ENCODE results near the gene SAMD4A.
"Not testable (repeated sequence)": the region's sequence is repeated elsewhere in the genome, so short reads cannot be mapped to it uniquely, and the experiment has no call there.

The SAMD4A gene

DNA sequence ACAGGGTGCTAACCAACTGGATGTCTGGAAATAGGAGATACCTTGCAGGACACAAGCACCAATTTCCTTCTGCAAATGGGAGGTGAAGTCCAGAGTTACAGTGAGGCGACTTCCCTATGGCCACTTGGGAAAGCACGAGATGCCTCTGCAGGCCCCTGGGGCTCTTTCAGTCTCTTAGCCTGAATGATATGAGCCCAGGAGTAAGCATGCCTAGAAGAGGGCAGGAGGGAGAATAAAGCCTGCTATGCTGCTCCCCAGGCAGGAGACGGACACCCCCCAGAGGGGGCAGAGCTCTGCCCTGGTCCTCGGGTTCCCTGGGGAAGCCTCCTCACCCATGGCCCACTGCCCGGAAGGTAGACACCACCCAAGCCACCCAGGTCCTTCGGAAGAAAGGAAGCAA lies 230.6 kb downstream of the SAMD4A start:
- Mint-ChIP-seq H3K9me3 (ENCODE audit: low read depth) (no peaks in the 10 kb centered on the region), H3K27me3 (peaks cover 8% of the 10 kb centered on the region), H3K4me1 (ENCODE audit: low read depth) (no peaks in the 10 kb centered on the region), H3K4me3 (no peak overlapping the region), H3K27ac (no peak overlapping the region), H3K36me3 (peaks cover 9% of the 10 kb centered on the region)

DNA sequence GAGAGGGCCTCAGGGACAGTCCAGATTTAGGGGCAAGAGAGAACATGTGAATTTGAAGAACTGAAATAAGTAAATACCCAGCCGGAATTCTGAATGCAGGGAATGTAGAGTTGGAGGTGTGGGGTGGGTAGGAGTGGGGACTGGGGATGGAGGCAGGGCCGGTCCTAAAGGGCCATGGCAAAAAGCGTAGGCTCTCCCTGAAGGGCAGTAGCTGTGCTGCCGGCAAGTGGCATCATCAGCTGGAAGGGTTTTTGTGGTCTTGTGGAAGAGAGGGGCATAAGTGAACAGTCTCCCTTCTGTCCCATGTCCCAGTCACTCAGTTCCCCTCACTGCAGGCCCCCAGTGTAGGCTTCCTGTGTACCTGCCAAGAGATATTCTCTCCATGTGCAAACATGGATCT lies 231.1 kb downstream of the SAMD4A start:
- peaks cover 9% of the 10 kb centered on the region for H3K36me3 Mint-ChIP-seq
- no peaks in the 10 kb centered on the region for H3K9me3 Mint-ChIP-seq (ENCODE audit: low read depth)
- no peak overlapping the region for H3K27ac Mint-ChIP-seq
- no peak overlapping the region for H3K4me3 Mint-ChIP-seq
- no peaks in the 10 kb centered on the region for H3K4me1 Mint-ChIP-seq (ENCODE audit: low read depth)
- H3K27me3 Mint-ChIP-seq, result peaks cover 8% of the 10 kb centered on the region

DNA sequence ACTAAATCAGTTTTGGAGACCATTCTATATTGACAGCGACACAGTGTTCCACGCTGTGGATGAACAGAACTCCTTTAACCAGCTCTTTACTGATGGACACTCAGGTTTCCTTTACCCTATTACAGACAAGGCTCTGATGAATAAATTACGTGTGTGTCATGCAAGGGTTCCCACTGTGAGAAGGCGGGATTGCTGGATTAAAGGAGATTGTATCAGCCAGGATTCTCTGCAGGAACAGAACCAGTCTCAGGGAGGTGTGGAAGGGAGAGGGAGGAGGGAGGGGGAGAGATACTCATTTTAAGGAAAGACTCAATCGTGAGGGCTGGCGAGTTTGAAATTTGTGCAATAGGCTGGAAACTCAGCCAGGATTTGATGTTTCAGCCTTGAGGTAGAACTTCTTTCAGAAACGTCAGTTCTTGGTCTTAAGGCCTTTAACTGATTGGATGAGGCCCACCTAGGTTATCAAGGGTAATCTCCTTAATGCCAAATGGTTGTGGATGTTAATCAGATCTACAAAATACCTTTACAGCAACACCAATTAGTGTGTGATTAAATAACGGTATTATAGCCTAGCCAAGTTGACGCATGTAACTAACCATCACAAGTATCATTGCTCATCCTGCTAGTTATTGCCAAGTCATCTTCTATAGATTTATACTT lies 231.7 kb downstream of the SAMD4A start:
- H3K27ac Mint-ChIP-seq, result no peak overlapping the region
- no peak overlapping the region for H3K4me3 Mint-ChIP-seq
- no peaks in the 10 kb centered on the region for H3K4me1 Mint-ChIP-seq (ENCODE audit: low read depth)
- H3K9me3 Mint-ChIP-seq (ENCODE audit: low read depth), result no peaks in the 10 kb centered on the region
- H3K36me3 Mint-ChIP-seq, result peaks cover 9% of the 10 kb centered on the region
- peaks cover 8% of the 10 kb centered on the region for H3K27me3 Mint-ChIP-seq

DNA sequence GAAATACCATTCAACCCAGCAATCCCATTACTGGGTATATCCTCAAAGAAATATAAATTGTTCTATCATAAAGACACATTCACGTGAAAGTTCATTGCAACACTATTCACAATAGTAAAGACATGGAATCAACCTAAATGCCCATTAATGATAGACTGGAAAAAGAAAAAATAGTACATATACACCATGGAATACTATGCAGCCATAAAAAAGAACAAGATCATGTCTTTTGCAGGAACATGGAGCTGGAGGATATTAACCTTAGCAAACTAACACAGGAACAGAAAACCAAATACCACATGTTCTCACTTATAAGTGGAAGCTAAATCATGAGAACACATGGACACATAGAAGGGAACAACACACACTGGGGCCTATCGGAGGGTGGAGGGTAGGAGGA lies 234.6 kb downstream of the SAMD4A start:
- not testable (repeated sequence) for H3K9me3 Mint-ChIP-seq (ENCODE audit: low read depth); H3K27me3 Mint-ChIP-seq; H3K36me3 Mint-ChIP-seq; H3K4me3 Mint-ChIP-seq; H3K27ac Mint-ChIP-seq; H3K4me1 Mint-ChIP-seq (ENCODE audit: low read depth)

DNA sequence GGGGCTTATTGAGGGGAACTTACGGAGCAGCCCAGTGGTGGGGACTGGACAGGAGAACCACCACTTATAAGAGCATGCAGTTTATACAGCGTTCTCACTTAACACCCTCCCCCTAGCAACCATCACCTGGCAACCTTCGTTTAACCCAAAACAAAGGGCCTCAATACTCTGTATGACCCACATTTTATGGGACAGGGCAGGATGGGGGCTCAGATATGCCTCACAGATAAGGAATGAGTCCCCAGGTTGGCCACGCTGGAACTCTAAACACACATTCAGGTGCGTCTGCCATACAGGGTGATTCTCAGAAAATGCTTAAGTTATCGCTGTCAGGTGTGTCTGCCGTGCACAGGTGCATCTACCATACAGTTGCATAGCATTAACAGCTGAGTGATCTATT lies 236.5 kb downstream of the SAMD4A start:
- H3K9me3 Mint-ChIP-seq (ENCODE audit: low read depth), result no peaks in the 10 kb centered on the region
- no peak overlapping the region for H3K27ac Mint-ChIP-seq
- H3K27me3 Mint-ChIP-seq, result peaks cover 8% of the 10 kb centered on the region
- H3K4me3 Mint-ChIP-seq, result no peak overlapping the region
- peaks cover 2% of the 10 kb centered on the region for H3K4me1 Mint-ChIP-seq (ENCODE audit: low read depth)
- no peaks in the 10 kb centered on the region for H3K36me3 Mint-ChIP-seq

DNA sequence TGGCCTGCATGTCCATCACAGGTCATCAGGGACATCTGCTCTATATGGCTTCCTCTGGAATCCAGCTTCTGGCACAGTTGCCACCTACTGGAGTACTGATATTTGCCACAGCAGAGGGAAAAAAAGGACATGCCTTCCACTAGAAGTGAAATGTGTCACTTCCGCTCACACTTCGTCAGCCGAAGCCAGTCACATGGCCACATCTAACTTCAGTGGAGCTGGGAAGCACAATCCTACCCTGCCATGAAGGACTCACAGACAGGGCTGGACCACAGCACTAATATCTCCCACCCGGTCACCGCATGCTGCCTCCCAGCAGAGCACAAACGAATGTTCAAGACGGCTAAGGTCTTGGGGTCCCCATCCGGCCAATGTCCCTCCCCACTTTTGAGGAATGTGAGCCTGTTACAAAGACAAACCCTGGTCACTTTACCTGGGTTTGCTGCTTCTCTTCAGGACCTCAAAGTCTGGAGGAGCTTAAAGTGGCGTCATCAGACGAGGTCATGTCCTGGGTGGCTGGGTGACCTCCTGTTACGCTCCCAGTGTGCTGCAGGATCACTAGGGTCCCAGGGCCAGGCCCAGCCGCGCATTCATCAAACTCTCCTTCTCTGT lies 237.1 kb downstream of the SAMD4A start:
- H3K4me1 Mint-ChIP-seq (ENCODE audit: low read depth), result peaks cover 2% of the 10 kb centered on the region
- peaks cover 9% of the 10 kb centered on the region for H3K27me3 Mint-ChIP-seq
- H3K27ac Mint-ChIP-seq, result no peak overlapping the region
- no peaks in the 10 kb centered on the region for H3K36me3 Mint-ChIP-seq
- no peak overlapping the region for H3K4me3 Mint-ChIP-seq
- no peaks in the 10 kb centered on the region for H3K9me3 Mint-ChIP-seq (ENCODE audit: low read depth)

DNA sequence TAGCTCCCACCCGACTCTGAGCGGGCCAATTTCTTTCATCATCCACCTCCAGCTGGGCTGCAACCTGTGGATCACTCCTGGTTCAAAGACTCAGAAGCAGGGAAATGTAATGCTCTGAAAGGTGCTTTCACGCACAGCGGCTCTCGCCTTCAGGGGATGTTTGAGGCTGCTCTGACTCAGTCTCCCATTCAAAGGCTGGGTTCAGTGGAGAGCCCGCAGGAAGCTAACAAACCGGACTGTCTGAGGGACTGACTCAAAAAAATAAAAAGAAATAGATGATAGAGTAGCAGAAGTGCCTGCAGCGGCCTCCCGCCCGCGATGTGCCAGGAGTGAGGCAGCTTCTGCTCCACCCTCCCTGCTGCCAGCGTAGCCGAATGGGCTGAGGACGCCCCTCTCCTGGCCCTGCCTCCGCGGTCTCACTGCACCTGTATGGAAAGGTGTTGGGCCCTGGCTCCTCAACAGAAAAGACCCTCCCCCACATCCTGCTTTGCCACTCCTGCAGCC lies 237.7 kb downstream of the SAMD4A start:
- Mint-ChIP-seq H3K36me3 (no peaks in the 10 kb centered on the region), H3K9me3 (ENCODE audit: low read depth) (no peaks in the 10 kb centered on the region), H3K27me3 (peaks cover 9% of the 10 kb centered on the region), H3K4me3 (no peak overlapping the region), H3K27ac (no peak overlapping the region), H3K4me1 (ENCODE audit: low read depth) (peaks cover 2% of the 10 kb centered on the region)

DNA sequence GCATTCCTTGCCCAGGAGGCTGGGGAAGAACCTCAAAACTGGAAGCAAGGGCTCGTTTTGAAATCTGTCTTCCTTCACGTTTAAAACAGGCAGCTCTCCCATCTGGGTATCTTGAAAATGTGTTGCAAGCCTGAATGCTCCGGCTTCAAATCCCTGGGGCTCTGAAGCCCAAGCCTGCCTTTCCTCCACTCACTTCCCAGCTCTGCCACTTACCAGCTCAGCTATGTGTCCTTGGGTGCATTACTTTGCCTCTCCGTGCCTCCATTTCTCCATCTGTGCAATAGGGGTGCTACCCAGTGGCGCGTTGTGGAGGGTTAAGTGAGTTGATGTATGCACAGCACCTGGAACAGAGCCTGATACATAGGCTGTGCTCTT lies 238.1 kb downstream of the SAMD4A start:
- no peaks in the 10 kb centered on the region for H3K36me3 Mint-ChIP-seq
- no peak overlapping the region for H3K27ac Mint-ChIP-seq
- no peaks in the 10 kb centered on the region for H3K9me3 Mint-ChIP-seq (ENCODE audit: low read depth)
- peaks cover 7% of the 10 kb centered on the region for H3K27me3 Mint-ChIP-seq
- H3K4me3 Mint-ChIP-seq, result no peak overlapping the region
- peaks cover 2% of the 10 kb centered on the region for H3K4me1 Mint-ChIP-seq (ENCODE audit: low read depth)

DNA sequence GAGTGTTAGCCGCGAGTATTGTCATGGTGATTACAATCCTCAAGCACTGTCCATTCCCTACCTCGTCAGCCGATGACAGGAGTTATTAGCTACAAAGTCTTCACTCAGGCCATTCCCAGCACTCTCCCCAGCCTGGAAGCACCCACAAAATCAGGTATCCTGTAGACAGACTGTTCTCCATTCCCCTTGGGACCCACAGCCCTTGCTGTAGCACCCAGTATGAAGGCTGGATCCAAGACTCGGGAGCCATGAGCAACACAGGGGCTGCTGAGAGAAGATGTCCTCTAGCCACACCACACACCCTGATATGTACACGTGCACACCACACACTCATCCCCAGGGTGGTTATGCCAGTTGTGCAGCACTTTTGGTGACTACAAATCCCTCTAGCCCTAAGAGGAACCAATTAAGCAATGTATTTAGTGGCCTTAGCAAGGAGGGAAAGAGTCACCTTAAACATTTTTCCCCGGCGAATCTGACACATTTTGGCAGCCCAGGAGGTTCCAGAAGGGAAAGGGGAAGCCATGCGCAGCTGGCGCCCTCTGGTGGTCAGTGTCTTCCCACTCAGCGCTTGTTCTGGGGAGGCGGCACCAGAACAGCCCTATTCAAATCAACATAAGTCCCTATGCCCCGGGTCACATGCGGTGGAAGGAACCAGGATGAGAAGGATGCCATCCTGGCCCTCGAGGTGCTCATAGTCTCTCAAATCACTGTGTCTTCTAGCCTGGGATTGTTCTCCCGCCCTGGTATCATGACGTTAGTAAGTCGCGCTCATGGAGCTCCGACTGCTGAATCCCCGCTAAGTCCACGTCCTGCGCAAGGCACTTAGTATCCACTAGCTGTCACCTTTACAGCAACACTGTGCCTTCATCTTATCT lies 238.8 kb downstream of the SAMD4A start:
- Mint-ChIP-seq H3K36me3 (no peaks in the 10 kb centered on the region), H3K27me3 (peaks cover 6% of the 10 kb centered on the region), H3K4me3 (no peak overlapping the region), H3K27ac (no peak overlapping the region), H3K9me3 (ENCODE audit: low read depth) (no peaks in the 10 kb centered on the region), H3K4me1 (ENCODE audit: low read depth) (peaks cover 2% of the 10 kb centered on the region)

DNA sequence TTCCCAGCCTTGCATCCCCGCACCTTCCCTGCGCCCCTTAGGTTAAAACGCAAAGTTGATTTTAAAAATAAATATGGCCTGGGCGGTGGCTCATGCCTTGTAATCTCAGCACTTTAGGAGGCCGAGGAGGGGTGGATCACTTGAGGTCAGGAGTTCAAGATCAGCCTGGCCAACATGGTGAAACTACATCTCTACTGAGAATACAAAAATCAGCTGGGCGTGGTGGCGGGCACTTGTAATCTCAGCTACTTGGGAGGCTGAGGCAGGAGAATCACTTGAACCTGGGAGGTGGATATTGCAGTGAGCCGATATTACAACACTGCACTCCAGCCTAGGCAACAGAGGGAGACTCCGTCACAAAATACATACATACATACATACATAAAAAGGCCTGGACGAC lies 239.7 kb downstream of the SAMD4A start:
- H3K27me3 Mint-ChIP-seq, result peaks cover 6% of the 10 kb centered on the region

DNA sequence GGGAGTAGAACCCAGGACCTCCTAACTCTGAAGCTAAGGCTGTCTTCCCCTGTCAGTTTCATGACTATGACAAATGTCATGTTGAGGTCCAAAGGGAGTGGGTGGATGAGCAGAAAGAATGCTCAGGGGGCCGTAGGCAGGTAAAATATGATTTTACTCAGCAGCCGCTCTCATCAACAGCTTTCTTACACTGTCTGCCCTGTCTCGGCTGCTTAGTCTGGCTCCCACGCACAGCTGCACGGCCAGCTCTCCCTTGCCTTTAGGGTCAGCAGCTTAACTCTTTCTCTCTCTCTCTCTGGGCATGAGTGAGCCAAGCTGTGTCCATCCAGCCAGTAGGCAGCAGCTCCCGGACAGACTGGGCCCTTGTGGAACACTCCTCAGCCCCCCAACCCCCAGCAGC lies 240.5 kb downstream of the SAMD4A start:
- H3K9me3 Mint-ChIP-seq (ENCODE audit: low read depth), result no peaks in the 10 kb centered on the region
- H3K27ac Mint-ChIP-seq, result no peak overlapping the region

More for the DNA sequence above, 239.7 kb downstream of the SAMD4A start:
- H3K27ac Mint-ChIP-seq, result no peak overlapping the region
- H3K4me1 Mint-ChIP-seq (ENCODE audit: low read depth), result peaks cover 2% of the 10 kb centered on the region
- H3K4me3 Mint-ChIP-seq, result no peak overlapping the region
- no peaks in the 10 kb centered on the region for H3K9me3 Mint-ChIP-seq (ENCODE audit: low read depth)
- H3K36me3 Mint-ChIP-seq, result peaks cover 2% of the 10 kb centered on the region

DNA sequence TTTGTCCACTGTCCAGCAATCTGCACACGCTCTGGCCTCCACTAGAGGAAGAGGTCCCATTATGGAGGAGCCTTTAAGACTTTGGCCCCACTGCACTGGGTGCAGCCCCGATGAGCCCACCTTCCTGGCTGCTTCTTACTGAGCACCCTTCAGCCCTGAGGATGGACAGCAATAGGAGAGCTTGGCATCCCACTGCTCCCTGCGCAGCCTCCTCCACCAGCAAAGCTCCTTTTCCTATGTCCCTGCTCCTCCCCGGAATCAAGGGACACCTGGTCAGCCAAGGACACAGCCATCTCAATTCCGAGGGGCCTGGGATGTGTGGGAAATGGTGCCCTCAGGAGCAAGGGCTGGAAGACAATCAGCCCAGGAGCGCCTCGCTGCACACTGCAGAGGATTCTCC lies 241.0 kb downstream of the SAMD4A start:
- Mint-ChIP-seq H3K9me3 (ENCODE audit: low read depth) (no peaks in the 10 kb centered on the region), H3K27me3 (peaks cover 6% of the 10 kb centered on the region), H3K4me1 (ENCODE audit: low read depth) (peaks cover 2% of the 10 kb centered on the region), H3K36me3 (peaks cover 2% of the 10 kb centered on the region), H3K27ac (no peak overlapping the region), H3K4me3 (no peak overlapping the region)

More for the DNA sequence above, 240.5 kb downstream of the SAMD4A start:
- peaks cover 6% of the 10 kb centered on the region for H3K27me3 Mint-ChIP-seq
- H3K36me3 Mint-ChIP-seq, result peaks cover 2% of the 10 kb centered on the region
- no peak overlapping the region for H3K4me3 Mint-ChIP-seq
- peaks cover 2% of the 10 kb centered on the region for H3K4me1 Mint-ChIP-seq (ENCODE audit: low read depth)

DNA sequence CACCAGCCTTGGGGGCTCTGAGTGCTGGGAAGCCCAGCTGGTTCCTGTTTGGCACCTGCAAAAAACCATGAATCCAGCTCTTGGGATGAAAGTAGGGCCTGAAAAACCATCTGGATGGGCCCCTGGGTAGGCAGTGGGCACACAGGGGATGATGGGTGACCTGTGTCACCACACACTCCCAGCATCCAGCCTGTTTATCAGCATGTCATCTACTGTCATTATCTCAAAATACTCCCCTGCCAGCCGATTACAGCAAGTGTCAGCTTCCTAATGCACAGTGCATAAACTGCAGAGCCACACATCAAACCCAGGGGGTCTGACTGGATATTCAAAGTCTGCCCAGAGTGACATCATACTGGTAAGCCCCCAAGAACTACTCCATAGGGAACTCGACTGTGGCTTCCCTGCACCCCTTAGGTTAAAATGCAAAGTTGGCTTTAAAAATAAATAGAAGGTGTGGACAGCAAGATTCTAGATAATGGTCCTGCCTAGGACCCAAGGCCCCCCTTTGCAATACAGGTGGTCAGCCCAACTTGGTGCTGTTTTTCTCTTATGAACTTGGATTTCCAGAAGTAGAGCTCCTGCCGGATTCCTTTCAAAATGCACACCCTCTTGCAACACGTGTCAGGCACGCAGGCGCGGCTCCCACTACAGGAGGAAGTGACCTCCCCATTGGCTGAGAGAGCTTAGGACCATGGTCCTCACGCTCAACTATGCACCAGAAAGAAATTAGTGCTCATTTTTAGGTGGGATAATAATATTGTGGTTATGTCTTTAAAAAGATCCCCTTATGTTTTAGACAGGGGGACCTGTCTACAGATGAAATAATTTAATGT lies 241.6 kb downstream of the SAMD4A start:
- no peak overlapping the region for H3K27ac Mint-ChIP-seq
- peaks cover 2% of the 10 kb centered on the region for H3K36me3 Mint-ChIP-seq
- peaks cover 6% of the 10 kb centered on the region for H3K27me3 Mint-ChIP-seq
- H3K9me3 Mint-ChIP-seq (ENCODE audit: low read depth), result no peaks in the 10 kb centered on the region
- peaks cover 2% of the 10 kb centered on the region for H3K4me1 Mint-ChIP-seq (ENCODE audit: low read depth)
- H3K4me3 Mint-ChIP-seq, result no peak overlapping the region

DNA sequence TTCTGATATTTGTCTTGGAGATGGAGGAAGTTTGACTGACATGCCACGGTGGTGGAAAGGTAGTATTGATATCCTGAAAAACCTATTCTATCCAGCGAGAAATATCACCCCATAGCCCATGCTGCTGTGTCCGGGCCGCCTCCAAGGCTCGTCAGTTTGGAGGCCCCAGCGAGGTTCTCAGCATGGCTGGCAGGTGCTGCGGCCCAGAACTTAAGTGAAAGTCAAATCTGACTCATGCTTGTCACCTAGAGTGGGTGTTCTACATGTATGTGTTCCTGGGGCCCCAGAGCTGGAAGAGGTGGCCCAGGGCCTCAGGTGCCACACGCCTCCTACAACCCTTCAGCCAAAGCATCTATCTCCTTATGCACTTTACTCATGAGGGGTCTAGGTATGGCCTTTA lies 242.8 kb downstream of the SAMD4A start:
- Mint-ChIP-seq H3K4me1 (ENCODE audit: low read depth) (peaks cover 2% of the 10 kb centered on the region), H3K4me3 (no peak overlapping the region), H3K27me3 (peaks cover 6% of the 10 kb centered on the region), H3K27ac (no peak overlapping the region), H3K36me3 (peaks cover 2% of the 10 kb centered on the region), H3K9me3 (ENCODE audit: low read depth) (no peaks in the 10 kb centered on the region)
